BLaER1 (cell line): ENCODE data around the gene ZNF593OS.
A peak's percentile ranks its signal among the peaks of the same experiment; 100 is the strongest.

Experiments
- H3K27ac ChIP-seq: shearing (Covaris generic); formaldehyde crosslinking; 2 replicates; pipeline ENCODE4 v1.8.1; 2022
- H3K27me3 ChIP-seq: shearing (Covaris generic); formaldehyde crosslinking; 2 replicates; pipeline ENCODE4 v1.8.1; 2022
- H3K36me3 ChIP-seq: shearing (Covaris generic); formaldehyde crosslinking; 2 replicates; pipeline ENCODE4 v1.8.1; 2022
- H3K4me1 ChIP-seq: shearing (Covaris generic); formaldehyde crosslinking; 2 replicates; pipeline ENCODE4 v1.8.1; 2022
- H3K4me2 ChIP-seq: shearing (Covaris generic); formaldehyde crosslinking; 2 replicates; pipeline ENCODE4 v1.8.1; 2022
- H3K4me3 ChIP-seq: shearing (Covaris generic); formaldehyde crosslinking; 2 replicates; pipeline ENCODE4 v1.8.1; 2022
- H3K9ac ChIP-seq: shearing (Covaris generic); formaldehyde crosslinking; 2 replicates; pipeline ENCODE4 v1.8.1; 2022
- H3K9me3 ChIP-seq: shearing (Covaris generic); formaldehyde crosslinking; 2 replicates; pipeline ENCODE4 v1.8.1; 2022
- H4K20me1 ChIP-seq: shearing (Covaris generic); formaldehyde crosslinking; 2 replicates; pipeline ENCODE4 v1.8.1; 2022
- Cebpa-rat ChIP-seq: shearing (Covaris generic); IDR thresholded peaks from 2 replicates; pipeline ENCODE4 v1.8.1; 2022

Gene ZNF593OS

DNA sequence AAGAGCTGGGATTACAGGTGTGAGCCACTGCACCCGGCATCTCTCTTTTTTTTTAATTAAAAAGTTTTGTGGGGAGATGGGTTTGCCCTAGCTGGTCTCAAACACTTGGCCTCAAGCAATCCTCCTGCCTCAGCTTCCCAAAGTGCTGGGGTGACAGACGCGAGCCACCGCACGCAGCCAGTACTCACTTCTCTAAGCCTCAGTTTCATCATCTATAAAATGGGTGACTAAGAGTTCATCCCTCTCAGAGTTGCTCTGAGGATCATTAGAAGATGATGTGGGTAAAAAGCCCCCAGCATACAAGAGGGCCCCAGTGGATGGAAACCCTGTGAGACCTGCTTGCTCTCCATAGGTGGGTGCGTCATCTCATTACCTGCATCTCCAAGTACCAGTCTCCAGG lies 16.2 kb upstream of the ZNF593OS start:
- no peak overlapping the region for H3K27ac ChIP-seq
- no peaks in the 10 kb centered on the region for H3K9me3 ChIP-seq
- TF ChIP-seq Cebpa-rat: no peak
- H3K36me3 ChIP-seq: no peaks in the 10 kb centered on the region
- H3K9ac ChIP-seq: no peak overlapping the region
- H4K20me1 ChIP-seq: no peaks in the 10 kb centered on the region
- no peak overlapping the region for H3K4me3 ChIP-seq
- no peaks in the 10 kb centered on the region for H3K27me3 ChIP-seq
- no peak overlapping the region for H3K4me2 ChIP-seq
- peaks cover 15% of the 10 kb centered on the region for H3K4me1 ChIP-seq

DNA sequence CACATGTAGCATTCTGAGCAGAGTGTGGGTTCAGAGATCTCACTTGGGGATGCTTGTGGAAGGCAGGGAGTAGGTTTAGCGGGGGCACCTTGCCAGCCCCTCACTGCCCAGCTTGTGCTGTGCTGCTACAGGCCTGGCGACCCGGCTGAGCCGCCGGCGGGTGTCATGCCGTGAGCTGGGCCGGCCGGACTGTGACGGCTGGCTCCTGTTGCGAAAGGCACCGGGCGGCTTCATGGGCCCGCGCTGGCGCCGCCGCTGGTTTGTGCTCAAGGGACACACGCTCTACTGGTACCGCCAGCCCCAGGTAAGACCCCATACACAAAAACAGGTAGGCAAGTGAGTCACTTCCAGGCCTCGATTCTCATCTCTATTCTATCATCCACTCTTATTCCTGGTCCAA lies 13.3 kb upstream of the ZNF593OS start:
- no peak for TF ChIP-seq Cebpa-rat
- Histone ChIP-seq H3K27me3 (no peaks in the 10 kb centered on the region), H3K36me3 (no peaks in the 10 kb centered on the region), H3K9me3 (no peaks in the 10 kb centered on the region), H3K9ac (no peak overlapping the region), H3K4me1 (no peaks in the 10 kb centered on the region), H4K20me1 (no peaks in the 10 kb centered on the region), H3K27ac (no peak overlapping the region), H3K4me2 (no peak overlapping the region), H3K4me3 (no peak overlapping the region)

DNA sequence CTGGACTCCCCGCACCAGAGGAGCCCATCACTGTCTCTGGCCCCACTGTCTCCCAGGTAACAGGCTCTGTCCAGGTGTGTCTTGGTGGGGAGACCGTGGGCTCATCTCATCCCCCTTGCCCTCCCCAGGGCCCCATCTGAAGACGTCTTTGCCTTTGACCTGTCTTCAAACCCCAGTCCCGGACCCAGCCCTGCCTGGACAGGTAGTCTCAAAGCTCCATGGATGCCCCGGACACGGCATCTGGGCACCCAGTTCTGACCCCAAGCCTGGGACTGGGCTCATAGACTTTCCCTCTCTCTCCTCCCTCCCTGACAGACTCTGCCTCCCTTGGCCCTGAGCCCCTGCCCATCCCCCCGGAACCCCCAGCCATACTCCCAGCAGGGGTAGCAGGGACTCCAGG lies 12.5 kb upstream of the ZNF593OS start:
- H3K27me3 ChIP-seq: no peaks in the 10 kb centered on the region
- H3K9me3 ChIP-seq: no peaks in the 10 kb centered on the region
- H3K27ac ChIP-seq: no peak overlapping the region
- H3K4me1 ChIP-seq: no peaks in the 10 kb centered on the region
- H3K9ac ChIP-seq: no peak overlapping the region
- no peak overlapping the region for H3K4me3 ChIP-seq
- no peak for TF ChIP-seq Cebpa-rat
- no peak overlapping the region for H3K4me2 ChIP-seq
- no peaks in the 10 kb centered on the region for H4K20me1 ChIP-seq
- H3K36me3 ChIP-seq: no peaks in the 10 kb centered on the region

DNA sequence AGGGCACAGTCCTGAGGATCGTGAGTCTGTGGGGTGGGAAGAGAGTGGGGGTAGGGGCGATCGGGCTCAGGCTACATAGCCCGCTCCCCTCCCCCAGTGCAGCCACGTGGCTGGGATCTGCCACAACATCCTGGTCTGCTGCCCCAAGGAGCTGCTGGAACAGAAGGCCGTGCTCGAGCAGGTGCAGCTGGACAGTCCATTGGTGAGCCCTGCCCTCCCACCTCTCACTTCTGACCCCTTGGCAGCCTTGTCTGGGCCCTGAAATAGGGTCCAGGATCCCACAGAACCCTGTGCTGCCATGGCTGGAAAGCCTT lies 10.7 kb upstream of the ZNF593OS start:
- no peak overlapping the region for H3K27ac ChIP-seq
- no peak overlapping the region for H3K4me3 ChIP-seq
- H3K9me3 ChIP-seq: no peaks in the 10 kb centered on the region
- H3K9ac ChIP-seq: no peak overlapping the region
- no peaks in the 10 kb centered on the region for H3K4me1 ChIP-seq
- TF ChIP-seq Cebpa-rat: no peak
- H4K20me1 ChIP-seq: no peaks in the 10 kb centered on the region
- no peak overlapping the region for H3K4me2 ChIP-seq
- H3K36me3 ChIP-seq: no peaks in the 10 kb centered on the region
- H3K27me3 ChIP-seq: no peaks in the 10 kb centered on the region

DNA sequence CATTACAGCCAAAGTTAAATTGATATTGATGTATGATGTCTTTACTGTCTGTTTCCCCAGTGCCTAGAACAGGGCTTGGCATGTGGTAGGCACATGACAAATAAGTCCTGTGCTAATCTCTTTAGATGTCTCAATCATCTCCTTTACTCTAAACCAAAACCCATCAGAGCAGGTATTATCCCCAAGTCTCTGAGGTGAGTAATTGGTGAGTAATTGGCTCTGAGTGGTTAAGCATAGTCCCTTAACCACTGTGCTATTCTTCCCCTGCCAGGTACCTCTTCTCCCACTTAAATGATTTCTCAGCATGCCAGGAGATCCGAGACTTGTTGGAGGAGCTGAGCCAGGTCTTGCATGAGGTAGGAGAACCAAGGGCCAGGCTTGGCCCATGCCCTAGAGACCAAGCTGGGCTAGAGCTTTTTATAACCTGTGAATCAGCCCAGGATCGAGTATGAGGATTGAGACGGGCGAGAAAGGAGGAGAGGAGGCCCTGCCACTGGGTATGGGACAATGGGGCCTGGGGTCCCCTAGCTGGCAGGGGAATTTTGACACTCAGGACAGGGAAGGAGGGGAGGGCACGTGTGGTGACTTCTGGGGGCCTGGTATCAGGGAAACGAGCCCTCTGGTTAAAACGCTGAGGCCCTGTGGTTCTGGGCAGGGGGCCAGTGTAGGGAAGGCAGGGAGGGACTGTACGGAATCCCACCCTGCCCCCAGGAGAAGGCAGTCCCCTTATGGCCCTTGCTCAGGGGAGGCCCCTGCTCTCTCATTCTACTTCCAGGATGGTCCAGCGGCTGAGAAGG lies 10.2 kb upstream of the ZNF593OS start:
- H3K27me3 ChIP-seq: no peaks in the 10 kb centered on the region
- H3K4me1 ChIP-seq: no peaks in the 10 kb centered on the region
- no peak overlapping the region for H3K4me3 ChIP-seq
- no peaks in the 10 kb centered on the region for H3K9me3 ChIP-seq
- H3K27ac ChIP-seq: no peak overlapping the region
- no peak overlapping the region for H3K9ac ChIP-seq
- no peak overlapping the region for H3K4me2 ChIP-seq
- no peaks in the 10 kb centered on the region for H3K36me3 ChIP-seq
- no peak for TF ChIP-seq Cebpa-rat
- H4K20me1 ChIP-seq: no peaks in the 10 kb centered on the region

DNA sequence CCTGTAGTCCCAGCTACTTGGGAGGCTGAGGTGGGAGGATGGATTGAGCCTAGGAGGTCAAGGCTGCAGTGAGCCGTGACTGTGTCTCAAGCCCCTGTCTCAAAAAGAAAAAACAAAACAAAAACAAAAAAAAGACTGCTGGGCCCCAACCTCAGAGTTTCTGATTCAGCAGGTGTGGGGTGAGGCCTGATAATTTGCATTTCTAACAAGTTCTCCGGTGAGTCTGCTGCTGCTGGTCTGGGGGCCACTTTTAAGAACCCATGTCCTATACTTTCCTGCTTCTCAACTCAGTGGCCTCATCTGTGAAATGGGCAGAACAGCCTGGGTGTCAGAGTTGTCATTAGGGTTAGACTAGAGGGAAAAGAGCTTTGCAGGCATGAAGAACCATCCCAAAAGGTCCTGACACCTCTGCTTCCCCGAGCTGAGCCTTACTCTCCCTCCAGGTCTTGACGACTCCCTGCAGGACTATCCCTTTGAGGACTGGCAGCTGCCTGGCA lies 8.4 kb upstream of the ZNF593OS start:
- no peaks in the 10 kb centered on the region for H4K20me1 ChIP-seq
- no peak overlapping the region for H3K4me3 ChIP-seq
- TF ChIP-seq Cebpa-rat: no peak
- H3K36me3 ChIP-seq: no peaks in the 10 kb centered on the region
- no peaks in the 10 kb centered on the region for H3K9me3 ChIP-seq
- H3K4me2 ChIP-seq: no peak overlapping the region
- H3K4me1 ChIP-seq: no peaks in the 10 kb centered on the region
- no peaks in the 10 kb centered on the region for H3K27me3 ChIP-seq
- no peak overlapping the region for H3K27ac ChIP-seq
- no peak overlapping the region for H3K9ac ChIP-seq

GRCh38 chr1:26177182-26177684 lies 5.6 kb upstream of the ZNF593OS start, which contains the start of gene CNKSR1:
TSS of gene CNKSR1 (plus strand) at chr1:26177491. CDS start at chr1:26177548, 57 bp downstream.
- Histone ChIP-seq H3K4me1 (no peaks in the 10 kb centered on the region), H3K27me3 (no peaks in the 10 kb centered on the region), H3K27ac (no peak within 1 kb of the TSS), H3K36me3 (no peaks in the 10 kb centered on the region), H3K4me2 (no peak within 1 kb of the TSS), H3K9ac (no peak within 1 kb of the TSS), H3K9me3 (no peaks in the 10 kb centered on the region), H3K4me3 (no peak within 1 kb of the TSS), H4K20me1 (no peaks in the 10 kb centered on the region)
- TF ChIP-seq Cebpa-rat: no peak

DNA sequence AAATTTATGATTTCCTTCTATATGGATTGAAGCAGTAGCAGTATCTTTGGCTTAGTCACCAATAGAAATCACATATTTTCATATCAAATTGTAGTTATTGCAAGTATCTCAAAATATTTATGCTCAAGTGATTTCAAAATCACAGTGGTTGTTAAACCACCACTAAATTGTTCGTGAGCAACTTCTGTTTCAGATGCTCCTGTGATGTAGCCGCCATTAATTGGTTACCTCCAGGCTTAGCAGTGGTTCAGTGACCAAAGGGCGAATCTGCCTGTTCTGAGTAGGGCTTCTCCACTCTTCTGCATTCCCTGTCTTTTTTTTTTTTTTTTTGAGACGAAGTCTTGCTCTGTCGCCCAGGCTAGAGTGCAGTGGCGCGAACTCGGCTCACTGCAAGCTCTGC lies 3.7 kb upstream of the ZNF593OS start:
- H3K9ac ChIP-seq: no peak overlapping the region

GRCh38 chr1:26170472-26170821 lies 1.2 kb downstream of the ZNF593OS start:
- Histone ChIP-seq H3K4me2 (peak overlapping the region; percentile 90), H3K36me3 (peaks cover 14% of the 10 kb centered on the region), H3K9me3 (no peaks in the 10 kb centered on the region), H3K9ac (peak overlapping the region; percentile 92), H3K27me3 (no peaks in the 10 kb centered on the region), H3K4me1 (peaks cover 35% of the 10 kb centered on the region), H3K4me3 (peak overlapping the region; percentile 93), H3K27ac (peak overlapping the region; percentile 92), H4K20me1 (no peaks in the 10 kb centered on the region)
- TF ChIP-seq Cebpa-rat: no peak

More for the DNA sequence above, 3.7 kb upstream of the ZNF593OS start:
- H3K36me3 ChIP-seq: peaks cover 14% of the 10 kb centered on the region
- peaks cover 16% of the 10 kb centered on the region for H3K4me1 ChIP-seq
- no peak for TF ChIP-seq Cebpa-rat
- no peak overlapping the region for H3K27ac ChIP-seq
- H4K20me1 ChIP-seq: no peaks in the 10 kb centered on the region
- no peak overlapping the region for H3K4me2 ChIP-seq
- no peaks in the 10 kb centered on the region for H3K27me3 ChIP-seq
- no peaks in the 10 kb centered on the region for H3K9me3 ChIP-seq
- H3K4me3 ChIP-seq: no peak overlapping the region

DNA sequence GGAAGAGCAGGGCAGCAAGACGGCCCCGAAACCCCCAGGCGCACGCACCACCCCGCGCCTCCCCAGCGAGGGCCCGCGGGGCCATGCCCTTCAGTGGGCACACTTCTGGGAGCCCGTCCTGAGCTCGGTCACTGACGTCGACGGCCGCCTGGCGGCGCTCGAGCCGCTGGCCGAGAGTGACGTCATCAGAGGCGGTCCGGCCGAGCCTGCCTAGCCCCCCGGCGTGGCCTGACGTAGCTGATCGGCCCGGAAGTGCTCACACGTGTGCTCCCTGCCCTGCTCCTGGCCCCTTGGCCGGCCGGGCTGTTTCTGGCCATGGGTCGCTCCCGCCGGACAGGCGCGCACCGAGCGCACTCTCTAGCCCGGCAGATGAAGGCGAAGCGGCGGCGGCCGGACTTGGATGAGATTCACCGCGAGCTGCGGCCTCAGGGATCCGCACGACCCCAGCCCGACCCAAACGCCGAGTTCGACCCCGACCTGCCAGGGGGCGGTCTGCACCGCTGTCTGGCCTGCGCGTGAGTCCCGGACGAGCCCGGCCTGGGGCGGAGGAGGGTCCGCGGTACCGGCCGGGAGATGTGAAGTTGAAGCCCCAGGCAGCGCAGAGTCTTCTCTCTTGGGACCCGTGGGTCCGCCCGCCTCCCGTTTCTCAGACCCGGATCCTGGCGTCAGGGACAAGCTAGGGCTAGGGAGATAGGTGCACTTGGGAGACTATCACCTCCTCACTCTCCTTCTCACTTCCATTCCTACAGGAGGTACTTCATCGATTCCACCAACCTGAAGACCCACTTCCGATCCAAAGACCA lies 1.8 kb downstream of the ZNF593OS start, which contains the start of gene ZNF593:
ZNF593 (plus strand) TSS at position 240 of the 803 bp plus-strand sequence; CDS start at position 316, 76 bp downstream.
- H3K4me3 ChIP-seq: peak within 1 kb of the TSS; percentile 93
- H3K27ac ChIP-seq: peak within 1 kb of the TSS; percentile 92
- no peaks in the 10 kb centered on the region for H4K20me1 ChIP-seq
- H3K27me3 ChIP-seq: no peaks in the 10 kb centered on the region
- H3K4me2 ChIP-seq: peak within 1 kb of the TSS; percentile 90
- H3K36me3 ChIP-seq: peaks cover 14% of the 10 kb centered on the region
- no peaks in the 10 kb centered on the region for H3K9me3 ChIP-seq
- TF ChIP-seq Cebpa-rat: no peak
- H3K4me1 ChIP-seq: peaks cover 41% of the 10 kb centered on the region
- H3K9ac ChIP-seq: peak within 1 kb of the TSS; percentile 92
